ENCODE measurements around the gene PTPDC1. TPM values are rescaled to one million over a fixed set of nuclear protein-coding genes. Genes with fewer than 3 reads are reported as not detected.

The PTPDC1 gene
- total RNA-seq, 1 donor from 2014 or later = 13.0 TPM

DNA sequence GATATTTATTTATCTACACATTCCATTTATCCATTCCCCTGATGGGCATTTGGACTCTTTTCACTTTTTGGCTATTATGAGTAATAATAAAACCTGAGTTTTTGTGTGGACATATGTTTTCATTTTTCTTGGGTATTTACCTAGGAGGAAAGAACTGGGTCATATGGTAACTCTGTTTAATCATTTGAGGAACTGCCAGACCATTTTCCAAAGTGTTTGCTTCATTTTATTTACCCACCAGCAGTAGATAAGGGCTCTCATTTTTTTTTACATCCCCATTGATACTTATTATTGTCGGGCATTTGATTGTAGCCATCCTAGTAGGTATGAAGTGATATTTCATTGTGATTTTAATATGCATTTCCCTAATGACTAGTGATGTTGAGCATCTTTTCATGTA lies 7.7 kb upstream of the PTPDC1 start:
- TF ChIP-seq POLR2A (IDR thresholded peaks at IDR 0.05) (no peak), POLR2AphosphoS5 (IDR thresholded peaks at IDR 0.05; ENCODE audit: insufficient read depth in 1 of 2, low read depth in 1 of 2) (no peak), CTCF (IDR thresholded peaks at IDR 0.05) (no peak)
- no peak overlapping the region for H3K27ac ChIP-seq
- H3K9me3 ChIP-seq = no peaks in the 10 kb centered on the region
- no peaks in the 10 kb centered on the region for H3K4me1 ChIP-seq
- DNase-seq (ENCODE audit: extremely low spot score in 2 of 2) = no peak
- no peaks in the 10 kb centered on the region for H3K27me3 ChIP-seq
- H3K4me3 ChIP-seq = no peak overlapping the region
- intact Hi-C loops (cut with DNase I) = no loop called here
- H3K36me3 ChIP-seq = no peaks in the 10 kb centered on the region

DNA sequence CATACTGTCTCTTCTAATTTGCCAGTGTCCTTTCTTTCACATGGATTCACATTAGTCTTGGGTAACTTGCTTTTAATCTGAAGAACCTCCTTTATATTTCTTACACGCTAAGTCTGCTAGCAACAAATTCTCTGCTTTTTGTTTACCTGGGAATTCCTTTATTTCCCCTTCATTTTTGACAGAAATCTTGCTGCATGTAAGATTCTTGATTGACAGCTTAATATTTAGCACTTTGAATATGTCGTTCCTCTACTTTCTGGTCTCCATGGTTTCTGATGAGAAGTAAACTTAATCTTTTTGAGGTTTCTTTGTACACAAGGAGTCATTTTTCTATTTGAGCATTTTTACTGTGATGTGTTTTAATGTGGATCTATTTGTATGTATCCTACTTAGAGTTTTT lies 6.2 kb upstream of the PTPDC1 start:
- Histone ChIP-seq H3K27ac (no peak overlapping the region), H3K4me3 (no peak overlapping the region), H3K27me3 (no peaks in the 10 kb centered on the region), H3K9me3 (no peaks in the 10 kb centered on the region), H3K4me1 (peaks cover 5% of the 10 kb centered on the region), H3K36me3 (no peaks in the 10 kb centered on the region)
- TF ChIP-seq POLR2AphosphoS5 (IDR thresholded peaks at IDR 0.05; ENCODE audit: insufficient read depth in 1 of 2, low read depth in 1 of 2) (no peak), CTCF (IDR thresholded peaks at IDR 0.05) (no peak), POLR2A (IDR thresholded peaks at IDR 0.05) (no peak)
- intact Hi-C loops (cut with DNase I) = no loop called here
- no peak for DNase-seq (ENCODE audit: extremely low spot score in 2 of 2)

GRCh38 chr9:94079236-94079635 lies 5.0 kb upstream of the PTPDC1 start:
- no peak for DNase-seq (ENCODE audit: extremely low spot score in 2 of 2)
- no peaks in the 10 kb centered on the region for H3K27me3 ChIP-seq
- H3K4me1 ChIP-seq = peaks cover 7% of the 10 kb centered on the region
- H3K4me3 ChIP-seq = no peak overlapping the region
- no peaks in the 10 kb centered on the region for H3K9me3 ChIP-seq
- TF ChIP-seq CTCF (IDR thresholded peaks at IDR 0.05) (no peak), POLR2A (IDR thresholded peaks at IDR 0.05) (no peak), POLR2AphosphoS5 (IDR thresholded peaks at IDR 0.05; ENCODE audit: insufficient read depth in 1 of 2, low read depth in 1 of 2) (no peak)
- H3K27ac ChIP-seq = no peak overlapping the region
- intact Hi-C loops (cut with DNase I) = no loop called here
- H3K36me3 ChIP-seq = no peaks in the 10 kb centered on the region

DNA sequence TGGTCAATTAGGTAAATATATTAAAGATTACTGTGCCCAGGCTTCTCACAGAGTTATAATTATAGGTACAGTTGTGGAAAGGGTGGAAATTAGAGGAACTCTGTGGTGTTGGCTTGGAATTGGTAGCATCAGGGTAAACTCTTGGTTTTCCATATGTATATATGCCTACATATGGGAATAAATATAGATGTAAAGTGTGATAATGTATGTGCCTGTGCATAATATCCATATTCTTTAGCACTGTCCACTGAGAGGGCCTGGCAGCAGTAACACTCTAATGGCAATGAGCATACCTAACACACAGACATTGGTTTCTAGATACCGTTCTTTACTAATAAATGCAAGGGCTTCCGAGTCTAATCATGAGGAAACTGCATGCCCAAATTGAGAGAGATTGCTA lies 4.0 kb upstream of the PTPDC1 start:
- intact Hi-C loops (cut with DNase I) = no loop called here
- TF ChIP-seq CTCF (IDR thresholded peaks at IDR 0.05) (no peak), POLR2AphosphoS5 (IDR thresholded peaks at IDR 0.05; ENCODE audit: insufficient read depth in 1 of 2, low read depth in 1 of 2) (no peak), POLR2A (IDR thresholded peaks at IDR 0.05) (no peak)
- no peak for DNase-seq (ENCODE audit: extremely low spot score in 2 of 2)

GRCh38 chr9:94081435-94081834 lies 2.8 kb upstream of the PTPDC1 start:
- Histone ChIP-seq H3K27me3 (no peaks in the 10 kb centered on the region), H3K27ac (no peak overlapping the region), H3K9me3 (no peaks in the 10 kb centered on the region), H3K4me1 (peaks cover 7% of the 10 kb centered on the region), H3K4me3 (no peak overlapping the region), H3K36me3 (no peaks in the 10 kb centered on the region)
- TF ChIP-seq POLR2A (IDR thresholded peaks at IDR 0.05) (no peak), POLR2AphosphoS5 (IDR thresholded peaks at IDR 0.05; ENCODE audit: insufficient read depth in 1 of 2, low read depth in 1 of 2) (no peak), CTCF (IDR thresholded peaks at IDR 0.05) (no peak)
- intact Hi-C loops (cut with DNase I) = no loop called here
- DNase-seq (ENCODE audit: extremely low spot score in 2 of 2) = no peak

More for the DNA sequence above, 4.0 kb upstream of the PTPDC1 start:
- H3K36me3 ChIP-seq = no peaks in the 10 kb centered on the region
- H3K9me3 ChIP-seq = no peaks in the 10 kb centered on the region
- no peaks in the 10 kb centered on the region for H3K27me3 ChIP-seq
- H3K4me3 ChIP-seq = no peak overlapping the region
- peaks cover 7% of the 10 kb centered on the region for H3K4me1 ChIP-seq
- H3K27ac ChIP-seq = no peak overlapping the region
